Jurkat, Clone E6-1 (cell line): ENCODE results near the gene WIF1.

ENCODE experiments used
- DNase-seq: peaks from one replicate; pipeline ENCODE4 v3.0.0-alpha.2; 2011; ENCODE audit warnings: low read depth, low spot score
- H3K4me3 ChIP-seq: 2 replicates; pipeline ENCODE4 v1.5.1; 2011; ENCODE audit warnings: mild to moderate bottlenecking, low read length, control low read depth, moderate library complexity

WIF1 gene

GRCh38 chr12:65125247-65125646 lies 4.1 kb upstream of the WIF1 start:
- H3K4me3 ChIP-seq: no peak overlapping the region
- DNase-seq: no peak

- peak; percentile 15 for DNase-seq
- no peak overlapping the region for H3K4me3 ChIP-seq
Observed at GRCh38 chr12:65123435-65124063, 2.4 kb upstream of the WIF1 start.

- H3K4me3 ChIP-seq: no peak overlapping the region
- no peak for DNase-seq
Observed at GRCh38 chr12:65122703-65123102, 1.6 kb upstream of the WIF1 start.

GRCh38 chr12:65121956-65122469 lies 908 bp upstream of the WIF1 start:
- no peak overlapping the region for H3K4me3 ChIP-seq
- no peak for DNase-seq

DNA sequence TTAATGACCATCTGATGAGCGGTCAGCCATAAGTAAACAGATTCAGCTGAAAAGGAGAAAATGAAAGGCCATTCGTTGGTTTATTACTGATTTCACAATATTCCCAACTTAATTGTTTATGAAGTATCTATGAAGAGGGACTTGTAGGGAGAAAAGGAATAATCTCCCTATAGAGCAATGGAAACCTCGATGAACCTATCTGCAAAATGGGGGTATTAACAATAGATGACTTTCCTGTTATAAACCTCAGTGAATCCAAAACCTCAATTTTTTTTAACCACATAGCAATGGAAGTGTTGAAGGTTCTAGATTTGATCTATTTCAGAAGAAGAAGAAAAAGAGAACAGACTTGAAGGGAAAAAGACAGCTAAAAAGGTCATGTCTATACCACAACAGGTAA lies 2.0 kb downstream of the WIF1 start:
- H3K4me3 ChIP-seq: no peak overlapping the region
- DNase-seq: no peak

- peak; percentile 22 for DNase-seq
- no peak overlapping the region for H3K4me3 ChIP-seq
Observed at GRCh38 chr12:65113621-65114035, 7.5 kb downstream of the WIF1 start.

GRCh38 chr12:65106948-65107347 lies 14.2 kb downstream of the WIF1 start:
- H3K4me3 ChIP-seq: no peak overlapping the region
- no peak for DNase-seq

DNA sequence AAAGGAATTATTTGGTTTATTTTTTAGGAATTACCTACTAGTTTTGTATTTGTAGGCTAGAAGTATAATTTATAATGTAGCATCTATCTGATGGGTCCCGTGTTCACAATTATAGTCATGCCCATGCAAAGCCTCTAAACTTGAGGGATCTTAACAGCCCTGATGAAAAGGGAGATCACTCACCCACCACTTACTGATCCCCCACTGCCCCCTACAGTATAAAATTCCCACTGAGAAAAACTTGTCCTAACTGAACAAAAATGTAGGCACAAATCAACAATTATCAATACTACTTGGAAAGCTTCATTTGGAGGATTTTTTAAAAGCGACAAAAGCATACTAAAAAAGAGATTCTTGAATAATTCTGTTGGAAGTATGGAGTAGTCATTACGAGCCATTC lies 21.0 kb downstream of the WIF1 start:
- no peak overlapping the region for H3K4me3 ChIP-seq
- no peak for DNase-seq

GRCh38 chr12:65099182-65099581 lies 21.9 kb downstream of the WIF1 start:
- H3K4me3 ChIP-seq: no peak overlapping the region
- peak; percentile 14 for DNase-seq

- H3K4me3 ChIP-seq: no peak overlapping the region
- DNase-seq: no peak
Observed at GRCh38 chr12:65098364-65098763, 22.7 kb downstream of the WIF1 start.

DNA sequence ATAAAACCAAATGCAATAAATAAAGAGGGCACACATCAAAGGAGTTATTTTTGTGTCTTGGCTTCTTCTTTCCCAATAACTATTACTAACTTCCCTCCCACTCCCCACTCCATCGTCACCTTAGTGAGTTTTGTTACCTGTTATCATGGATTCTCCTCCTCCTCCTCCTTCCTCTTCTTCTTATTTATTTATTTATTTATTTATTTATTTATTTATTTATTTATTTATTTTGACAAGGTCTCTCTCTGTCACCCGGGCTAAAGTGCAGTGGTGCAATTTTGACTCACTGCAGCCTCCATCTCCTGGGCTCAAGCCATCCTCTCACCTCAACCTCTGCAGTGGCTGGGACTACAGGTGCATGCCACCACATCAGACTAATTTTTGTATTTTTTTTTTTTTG lies 26.4 kb downstream of the WIF1 start:
- no peak for DNase-seq
- H3K4me3 ChIP-seq: no peak overlapping the region

DNA sequence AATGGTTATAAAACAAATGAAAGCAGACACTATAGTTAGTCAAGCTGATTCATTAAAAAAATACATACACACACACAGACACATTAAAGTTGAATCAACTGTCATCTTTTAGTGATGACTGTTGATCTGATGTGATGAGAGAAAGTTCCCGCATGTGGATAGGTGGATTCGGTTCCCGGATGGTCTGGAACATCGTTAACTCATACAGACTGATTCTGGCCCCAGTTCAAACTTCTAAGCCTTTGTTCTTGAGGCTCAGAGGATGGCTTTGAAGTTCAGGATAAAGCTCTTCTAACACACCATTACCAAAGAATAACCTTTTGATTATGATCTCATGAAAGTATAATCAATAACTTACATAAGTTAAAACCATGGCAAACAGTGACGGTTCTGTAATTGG lies 27.5 kb downstream of the WIF1 start:
- no peak overlapping the region for H3K4me3 ChIP-seq
- no peak for DNase-seq

- DNase-seq: no peak
- H3K4me3 ChIP-seq: no peak overlapping the region
Observed at GRCh38 chr12:65090461-65090860, 30.6 kb downstream of the WIF1 start.

- no peak for DNase-seq
- no peak overlapping the region for H3K4me3 ChIP-seq
Observed at GRCh38 chr12:65086236-65086635, 34.9 kb downstream of the WIF1 start.

DNA sequence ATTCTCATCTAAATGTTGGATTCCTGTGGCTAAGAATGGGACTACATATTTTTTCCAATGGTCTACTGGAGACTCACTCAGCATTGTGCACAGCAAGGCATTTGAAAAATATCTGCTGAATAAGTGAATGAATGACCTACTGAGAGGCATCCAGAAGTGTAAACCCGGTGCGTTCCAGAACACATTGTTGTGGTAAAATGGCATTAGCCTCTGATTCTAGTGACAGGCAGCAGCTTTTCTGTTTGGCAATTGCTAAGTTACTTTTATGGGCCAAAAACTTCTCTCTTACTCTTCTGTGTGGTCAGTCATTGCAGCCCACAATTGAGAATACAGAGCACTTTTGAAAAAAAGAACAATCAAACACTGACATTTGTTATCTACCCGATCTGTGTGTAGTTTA lies 36.5 kb downstream of the WIF1 start:
- no peak for DNase-seq
- no peak overlapping the region for H3K4me3 ChIP-seq

DNA sequence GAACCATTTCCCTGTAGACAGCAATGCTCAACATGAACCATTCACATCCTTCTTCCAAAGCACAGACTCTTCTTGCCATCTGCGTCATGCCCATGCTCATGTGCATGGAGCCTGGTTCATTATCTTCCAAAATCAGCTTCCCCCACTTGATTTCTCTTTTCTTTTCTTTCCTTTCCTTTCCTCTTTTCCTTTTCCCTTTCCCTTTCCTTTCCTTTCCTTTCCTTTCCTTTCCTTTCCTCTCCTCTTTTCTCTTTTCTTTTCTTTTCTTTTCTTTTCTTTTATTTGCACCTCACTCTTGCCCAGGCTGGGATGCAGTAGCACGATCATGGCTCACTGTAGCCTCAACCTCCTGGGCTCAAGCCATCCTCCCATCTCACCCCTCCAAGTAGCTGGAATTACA lies 37.5 kb downstream of the WIF1 start:
- no peak overlapping the region for H3K4me3 ChIP-seq
- no peak for DNase-seq

GRCh38 chr12:65082406-65082805 lies 38.7 kb downstream of the WIF1 start:
- no peak overlapping the region for H3K4me3 ChIP-seq
- no peak for DNase-seq

DNA sequence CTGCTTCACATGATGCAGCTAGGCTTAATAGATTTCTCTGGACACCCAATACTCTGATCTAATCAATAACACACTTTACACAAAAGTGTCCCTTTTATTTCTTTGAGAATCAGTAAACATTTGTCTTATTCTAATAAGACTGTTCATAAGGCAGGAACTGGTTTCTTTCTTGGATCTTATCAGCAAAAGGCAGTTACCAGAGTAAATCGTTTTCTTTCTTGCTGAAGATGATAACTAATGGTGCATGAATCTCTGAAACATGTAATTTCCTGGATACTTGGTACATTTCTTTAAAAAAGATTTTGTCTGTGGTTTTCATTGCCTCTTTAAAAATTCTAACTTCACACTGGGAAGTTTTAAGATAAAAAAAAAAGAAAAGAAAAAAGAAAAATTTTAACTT lies 39.6 kb downstream of the WIF1 start:
- DNase-seq: no peak
- H3K4me3 ChIP-seq: no peak overlapping the region

- H3K4me3 ChIP-seq: no peak overlapping the region
- DNase-seq: no peak
Observed at GRCh38 chr12:65074932-65075331, 46.2 kb downstream of the WIF1 start.

DNA sequence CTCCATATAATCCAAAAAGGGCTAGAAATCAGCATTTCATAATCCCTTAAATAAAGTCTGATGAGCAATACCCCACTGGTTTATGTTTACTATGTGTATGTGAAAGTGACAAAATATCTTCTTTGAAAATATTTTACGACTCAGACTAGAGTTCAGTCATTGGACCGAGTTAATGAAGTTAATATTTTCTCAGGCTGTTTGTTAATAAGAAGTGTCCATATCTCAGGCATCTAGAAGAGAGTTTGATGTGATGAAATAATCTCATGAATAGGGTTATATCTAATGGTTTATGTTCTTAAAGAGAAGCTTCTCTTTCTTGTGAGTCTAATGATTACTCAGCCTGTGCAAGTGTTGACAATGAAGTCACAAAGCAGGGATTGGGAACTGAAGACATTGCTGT lies 51.8 kb downstream of the WIF1 start:
- H3K4me3 ChIP-seq: no peak overlapping the region
- DNase-seq: no peak

DNA sequence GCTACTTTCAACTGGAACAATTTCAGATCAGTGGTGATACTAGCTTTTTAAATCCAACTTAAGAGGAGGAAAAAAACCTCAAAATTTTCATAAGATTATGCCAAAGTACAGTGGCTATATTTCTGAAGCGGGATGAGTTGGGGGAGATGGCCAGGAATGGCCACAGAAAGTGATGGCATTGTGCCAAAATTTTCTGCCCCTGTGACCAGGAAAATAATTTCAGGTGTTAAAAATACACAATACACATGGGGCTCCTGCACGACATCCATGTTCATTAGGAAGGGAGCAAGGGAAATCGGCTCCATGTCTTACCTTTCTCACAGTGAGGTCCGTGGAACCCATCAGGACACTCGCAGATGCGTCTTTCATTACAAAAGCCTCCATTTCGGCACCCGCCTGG lies 53.7 kb downstream of the WIF1 start:
- H3K4me3 ChIP-seq: no peak overlapping the region
- no peak for DNase-seq

DNA sequence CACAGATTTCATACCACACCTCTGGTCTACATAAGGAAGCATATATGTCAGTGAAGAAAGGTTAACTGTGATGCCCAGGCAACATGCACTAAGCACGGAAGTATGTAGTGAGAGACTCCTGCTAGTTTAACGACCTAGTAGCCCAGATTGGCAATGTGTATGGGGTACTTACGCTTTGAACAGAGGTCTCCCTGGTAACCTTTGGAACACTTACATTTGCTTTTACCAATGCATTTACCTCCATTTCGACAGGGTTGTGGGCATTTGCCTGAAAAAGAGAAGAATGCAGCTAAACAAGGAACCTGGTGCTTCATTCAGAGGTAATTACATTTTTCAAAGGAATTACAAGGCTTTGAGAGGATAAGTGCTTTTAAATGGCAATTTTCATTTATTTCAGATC lies 65.2 kb downstream of the WIF1 start:
- no peak overlapping the region for H3K4me3 ChIP-seq
- DNase-seq: no peak
